ENCODE results near the gene MCL1. TPM values are rescaled to one million over a fixed set of nuclear protein-coding genes. Genes with fewer than 3 reads are reported as not detected.

MCL1 gene
- polyA plus RNA-seq, 2 of the 4 experiments (the other 2 are of a cell fraction), result 80.0 to 202 TPM

GRCh38 chr1:150557813-150558212 lies 21.6 kb downstream of the MCL1 start:
- H3K4me2 ChIP-seq, result no peak overlapping the region
- no peak for ATAC-seq
- H3K4me1 ChIP-seq, result peaks cover 26% of the 10 kb centered on the region
- no peak overlapping the region for H3K4me3 ChIP-seq
- CTCF ChIA-PET, result interaction anchor here (0.8 to 11.6 kb wide), 6 partner anchors 10 to 185 kb away, joined by 3 to 210 read pairs (median 4); partner anchors contain the start of gene ENSA
- POLR2A ChIA-PET, result interaction anchor here (0.8 kb wide), 1 partner anchor 12 kb away, joined by 3 read pairs; no protein-coding TSS in a partner anchor
- no peak for DNase-seq (ENCODE audit: low read depth in 1 of 2, low spot score in 1 of 2)
- no peaks in the 10 kb centered on the region for H3K9me3 ChIP-seq
- no peak overlapping the region for H3K27ac ChIP-seq
- WGBS (ENCODE audit: missing lambda C conversion rate), result 70% methylated on average over 11 of the region's 15 CpGs
- no peak for FAIRE-seq
- TF ChIP-seq ZC3H11A (IDR thresholded peaks at IDR 0.05) (no peak), FOXS1 (CRISPR knock-in tag; IDR thresholded peaks at IDR 0.05) (no peak), HOXB5 (CRISPR knock-in tag; IDR thresholded peaks at IDR 0.05) (no peak)

GRCh38 chr1:150557065-150557600 lies 22.3 kb downstream of the MCL1 start:
- FAIRE-seq (no peak), DNase-seq (ENCODE audit: low read depth in 1 of 2, low spot score in 1 of 2) (no peak), ATAC-seq (no peak)
- ChIA-PET POLR2A (no interaction called here), CTCF (interaction anchor here (0.9 to 11.6 kb wide), 3 partner anchors 16 to 67 kb away, joined by 3 to 210 read pairs (median 5); partner anchors contain the start of gene ENSA)
- no peak overlapping the region for H3K4me2 ChIP-seq
- TF ChIP-seq SREBF2 (IDR thresholded peaks at IDR 0.05) (no peak), HOXB13 (CRISPR knock-in tag; IDR thresholded peaks at IDR 0.05; ENCODE audit: low read depth) (no peak), KDM5A (IDR thresholded peaks at IDR 0.05) (no peak)
- WGBS (ENCODE audit: missing lambda C conversion rate), result 81% methylated on average over 18 of the region's 26 CpGs
- H3K4me3 ChIP-seq, result no peak overlapping the region
- peaks cover 26% of the 10 kb centered on the region for H3K4me1 ChIP-seq
- H3K9me3 ChIP-seq, result no peaks in the 10 kb centered on the region
- H3K27ac ChIP-seq, result no peak overlapping the region

- POLR2A ChIA-PET, result no interaction called here
- Histone ChIP-seq H3K9me3 (no peaks in the 10 kb centered on the region), H3K4me1 (peaks cover 28% of the 10 kb centered on the region), H3K4me3 (no peak overlapping the region), H3K27ac (no peak overlapping the region), H3K4me2 (no peak overlapping the region)
- ATAC-seq (no peak), FAIRE-seq (no peak), DNase-seq (ENCODE audit: low read depth in 1 of 2, low spot score in 1 of 2) (no peak)
- WGBS (ENCODE audit: missing lambda C conversion rate), result 86% methylated on average over 25 of the region's 26 CpGs
- CTCF ChIA-PET, result interaction anchor here (0.7 to 0.9 kb wide), 3 partner anchors 16 to 257 kb away, joined by 3 read pairs; no protein-coding TSS in a partner anchor
- TF ChIP-seq POLR2A (IDR thresholded peaks at IDR 0.05; ENCODE audit: low read length) (no peak), ATOH8 (CRISPR knock-in tag; IDR thresholded peaks at IDR 0.05; ENCODE audit: low read depth) (no peak), ZSCAN20 (CRISPR knock-in tag; IDR thresholded peaks at IDR 0.05) (no peak), HMGXB4 (CRISPR knock-in tag; IDR thresholded peaks at IDR 0.05; ENCODE audit: borderline replicate concordance) (no peak), ZFP36 (IDR thresholded peaks at IDR 0.05; ENCODE audit: borderline replicate concordance, partially characterized antibody) (no peak), KDM5A (IDR thresholded peaks at IDR 0.05) (no peak)
Observed at GRCh38 chr1:150555971-150556865, 23.2 kb downstream of the MCL1 start.

GRCh38 chr1:150555198-150555970 lies 24.0 kb downstream of the MCL1 start:
- DNase-seq (ENCODE audit: low read depth in 1 of 2, low spot score in 1 of 2), result no peak
- ATAC-seq, result no peak
- ChIA-PET CTCF (interaction anchor here (0.6 kb wide), 1 partner anchor 23 kb away, joined by 3 read pairs; no protein-coding TSS in a partner anchor), POLR2A (no interaction called here)
- WGBS (ENCODE audit: missing lambda C conversion rate), result 91% methylated on average over 19 of the region's 19 CpGs
- Histone ChIP-seq H3K4me3 (no peak overlapping the region), H3K4me1 (peaks cover 24% of the 10 kb centered on the region), H3K27ac (no peak overlapping the region), H3K4me2 (no peak overlapping the region), H3K9me3 (no peaks in the 10 kb centered on the region)
- FAIRE-seq, result no peak
- no peak for TF ChIP-seq EHMT2 (IDR thresholded peaks at IDR 0.05; ENCODE audit: low read depth)

Measured in A549 (cell line).